Measurements from ENCODE around the gene PDE4B. TPM values are rescaled to one million over a fixed set of nuclear protein-coding genes. Genes with fewer than 3 reads are reported as not detected.

The PDE4B gene
- total RNA-seq: 153 TPM

DNA sequence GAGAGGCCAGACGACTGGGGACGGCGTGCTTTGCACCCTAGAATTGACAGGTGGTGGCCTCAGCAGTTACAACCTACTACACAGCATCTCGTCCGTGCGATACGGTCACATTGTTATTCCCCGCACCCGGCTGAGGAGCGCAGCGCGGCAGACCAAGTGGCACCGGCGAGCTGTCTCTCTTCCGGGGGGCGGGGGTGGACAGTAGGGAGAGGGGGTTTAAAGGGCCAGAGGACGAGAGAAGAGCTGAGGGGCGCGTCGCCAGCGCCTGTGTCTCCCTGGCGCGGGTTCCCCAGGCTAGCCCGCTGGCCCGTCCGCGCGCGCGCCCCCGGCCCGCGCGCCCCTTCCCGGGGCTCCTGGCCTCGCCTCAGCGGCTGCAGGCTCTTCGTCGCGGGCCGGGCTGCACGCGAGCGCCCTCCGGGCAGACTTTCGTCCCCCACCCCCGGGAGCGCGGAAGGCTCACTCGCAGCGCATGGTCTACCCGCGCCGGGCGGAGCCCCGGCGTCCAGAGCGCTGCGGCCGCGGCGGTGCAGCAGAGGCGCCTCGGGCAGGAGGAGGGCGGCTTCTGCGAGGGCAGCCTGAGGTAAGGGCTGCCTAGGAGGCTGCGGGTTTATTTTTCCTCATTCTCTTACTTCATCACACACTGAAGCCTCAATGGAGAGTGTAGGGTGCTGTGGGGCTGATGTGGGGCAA is at the start of gene PDE4B:
Gene PDE4B, plus strand, starts transcription at position 227 of the 690 bp plus-strand sequence.

Small RNA genes lying within 50 kb of the gene (small RNA-seq; reads per million reads assigned to genes)
- gene RN7SL854P (not detected), gene RNU4-88P (not detected)
